ENCODE data around the gene MEI1.
A peak's percentile ranks its signal among the peaks of the same experiment; 100 is the strongest.
"Not testable (repeated sequence)": the region's sequence is repeated elsewhere in the genome, so short reads cannot be mapped to it uniquely, and the experiment has no call there.

MEI1 gene

GRCh38 chr22:41822317-41823057 lies 123.2 kb downstream of the MEI1 start:
- no peak for DNase-seq (ENCODE audit: low read depth, low spot score)

GRCh38 chr22:41823797-41824196 lies 124.5 kb downstream of the MEI1 start:
- DNase-seq (ENCODE audit: low read depth, low spot score): no peak

- DNase-seq (ENCODE audit: low read depth, low spot score): no peak
Observed at GRCh38 chr22:41825376-41825775, 126.1 kb downstream of the MEI1 start.

GRCh38 chr22:41826021-41826420 lies 126.7 kb downstream of the MEI1 start:
- no peak for DNase-seq (ENCODE audit: low read depth, low spot score)

- no peak for DNase-seq (ENCODE audit: low read depth, low spot score)
Observed at GRCh38 chr22:41826430-41827383, 127.4 kb downstream of the MEI1 start.

GRCh38 chr22:41827671-41828070 lies 128.4 kb downstream of the MEI1 start:
- DNase-seq (ENCODE audit: low read depth, low spot score): no peak

- DNase-seq (ENCODE audit: low read depth, low spot score): no peak
Observed at GRCh38 chr22:41828516-41828915, 129.2 kb downstream of the MEI1 start.

GRCh38 chr22:41830174-41830573 lies 130.9 kb downstream of the MEI1 start:
- no peak for DNase-seq (ENCODE audit: low read depth, low spot score)

GRCh38 chr22:41831383-41831782 lies 132.1 kb downstream of the MEI1 start:
- DNase-seq (ENCODE audit: low read depth, low spot score): no peak

- DNase-seq (ENCODE audit: low read depth, low spot score): no peak
Observed at GRCh38 chr22:41831828-41832552, 132.7 kb downstream of the MEI1 start.

GRCh38 chr22:41832553-41833368 lies 133.5 kb downstream of the MEI1 start, which contains the start of gene SREBF2:
TSS of gene SREBF2 (plus strand) at chr22:41833105. CDS start at chr22:41833271, 166 bp downstream.
- peak; percentile 100 for DNase-seq (ENCODE audit: low read depth, low spot score)

GRCh38 chr22:41833369-41834004 lies 134.2 kb downstream of the MEI1 start:
- DNase-seq (ENCODE audit: low read depth, low spot score): no peak

GRCh38 chr22:41834005-41834944 lies 135.0 kb downstream of the MEI1 start:
- DNase-seq (ENCODE audit: low read depth, low spot score): no peak

GRCh38 chr22:41835462-41835861 lies 136.2 kb downstream of the MEI1 start:
- not testable (repeated sequence) for DNase-seq (ENCODE audit: low read depth, low spot score)

GRCh38 chr22:41836551-41836950 lies 137.2 kb downstream of the MEI1 start:
- no peak for DNase-seq (ENCODE audit: low read depth, low spot score)

GRCh38 chr22:41838842-41839618 lies 139.7 kb downstream of the MEI1 start:
- no peak for DNase-seq (ENCODE audit: low read depth, low spot score)

- no peak for DNase-seq (ENCODE audit: low read depth, low spot score)
Observed at GRCh38 chr22:41840216-41840615, 140.9 kb downstream of the MEI1 start.

- DNase-seq (ENCODE audit: low read depth, low spot score): no peak
Observed at GRCh38 chr22:41841085-41841712, 141.9 kb downstream of the MEI1 start.

Data from brain pericyte (primary cell).